HAP-1 (cell line): ENCODE measurements around the gene ZFHX2.

Source experiments
- DNase-seq, 2 experiments: peaks; one replicate each; pipeline ENCODE4 v3.0.0-alpha.2; 2016 to 2020; ENCODE audit warnings: low spot score in 2 of 2
- H3K27me3 ChIP-seq: fragments of 250-450 bp; sonication (Bioruptor Pico); 2 replicates; pipeline ENCODE4 v1.5.1; 2020; ENCODE audit warnings: low read depth, mild to moderate bottlenecking, moderate library complexity
- H3K36me3 ChIP-seq: fragments of 250-450 bp; sonication (Bioruptor Pico); replicated peaks from 2 replicates; pipeline ENCODE4 v1.5.1; 2020; ENCODE audit warnings: mild to moderate bottlenecking
- H3K4me1 ChIP-seq: fragments of 250-450 bp; sonication (Bioruptor Pico); 2 replicates; pipeline ENCODE4 v1.5.1; 2020; ENCODE audit warnings: mild to moderate bottlenecking
- H3K4me3 ChIP-seq: fragments of 250-450 bp; sonication (Bioruptor Pico); 2 replicates; pipeline ENCODE4 v1.5.1; 2020; ENCODE audit warnings: mild to moderate bottlenecking, moderate library complexity
- H3K9me3 ChIP-seq: fragments of 250-450 bp; sonication (Bioruptor Pico); 2 replicates; pipeline ENCODE4 v1.5.1; 2020; ENCODE audit warnings: mild to moderate bottlenecking, moderate library complexity
- in situ Hi-C: fragments of 300-500 bp; cut with MboI; formaldehyde crosslinking; loops from 3 replicates; pipeline ENCODE4 v1.14.3; 2020; ENCODE audit warnings: low sequenced_read_pairs, inconsistent platforms, mixed read lengths

The ZFHX2 gene

DNA sequence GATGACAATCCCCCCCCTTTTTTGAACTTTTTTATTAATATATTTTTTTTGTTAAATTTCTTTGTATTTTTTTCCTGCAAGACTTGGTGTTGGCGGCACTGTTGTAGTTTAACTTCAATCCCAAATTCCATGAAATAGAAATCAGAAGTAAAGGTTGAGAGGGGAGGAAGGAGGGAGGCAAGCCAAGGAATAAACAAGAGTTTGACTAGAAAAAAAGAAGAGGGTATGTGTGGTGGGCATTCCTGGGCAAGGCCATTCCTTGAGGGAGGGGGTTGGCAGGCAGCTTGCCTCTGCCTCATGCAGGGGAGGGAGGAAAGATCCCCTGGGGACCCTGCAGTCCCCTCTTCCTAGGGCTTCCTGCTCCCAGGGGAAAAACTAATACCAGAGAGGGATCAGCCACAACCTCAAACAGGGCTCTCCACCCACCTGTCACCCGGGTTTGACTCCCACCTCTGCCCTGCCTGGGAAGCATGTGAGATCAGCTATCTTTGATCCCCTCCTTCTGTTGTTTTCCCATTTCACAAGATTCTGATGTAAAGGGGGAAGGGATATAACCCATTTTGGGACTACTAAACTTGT is 16.5 kb upstream of the ZFHX2 start:
- Histone ChIP-seq H3K36me3 (peaks cover 9% of the 10 kb centered on the region), H3K9me3 (no peaks in the 10 kb centered on the region), H3K4me3 (peak overlapping the region; percentile 79), H3K4me1 (peaks cover 18% of the 10 kb centered on the region), H3K27me3 (no peaks in the 10 kb centered on the region)
- in situ Hi-C loops: no loop called here
- no peak for DNase-seq

DNA sequence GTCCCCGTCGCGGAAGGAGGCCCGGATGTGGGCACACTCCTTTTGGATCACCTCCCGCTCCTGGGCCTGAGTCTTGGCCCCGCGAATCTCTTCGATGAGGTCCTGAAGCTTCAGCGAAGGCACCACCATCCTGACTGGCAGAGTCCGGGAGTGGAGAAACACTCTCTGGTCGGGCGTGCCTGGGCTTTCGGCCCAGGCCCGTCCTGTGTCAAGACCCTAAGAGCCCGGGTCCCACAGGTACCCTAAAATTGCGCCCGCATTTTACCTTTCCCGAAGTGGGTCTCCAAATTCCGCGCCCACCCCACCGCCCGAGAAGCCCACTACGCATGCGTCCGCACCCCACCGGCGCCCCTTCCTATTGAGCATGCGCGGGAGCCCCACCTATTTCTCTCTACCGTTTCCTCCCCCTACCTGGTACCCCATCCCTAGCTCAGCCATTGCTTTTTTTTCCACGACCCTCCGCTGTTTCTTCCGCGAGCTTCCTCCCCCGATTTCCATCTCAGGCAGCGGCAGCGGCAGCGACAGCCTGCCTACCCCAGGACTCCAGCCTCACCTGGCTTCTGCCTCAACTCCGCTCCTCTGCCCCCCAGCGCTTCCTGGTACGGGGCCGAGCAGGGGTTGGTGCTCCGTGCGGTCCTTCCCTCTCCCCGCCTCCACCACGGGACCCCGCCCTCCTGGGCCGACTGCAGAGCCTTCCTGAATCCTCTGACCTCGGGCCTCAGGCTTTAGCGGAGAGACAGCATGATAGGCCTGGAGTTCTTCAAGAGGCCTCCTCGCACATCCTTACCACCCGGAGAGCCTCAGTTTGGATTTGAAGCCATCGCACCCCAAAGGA is 15.8 kb upstream of the ZFHX2 start, which contains the start of gene AP1G2:
Gene AP1G2, minus strand, starts transcription at position 606 of the 835 bp plus-strand sequence. Its CDS starts 477 bp downstream, at position 129.
- in situ Hi-C loops: no loop called here
- peak within 1 kb of the TSS; percentile 79 for H3K4me3 ChIP-seq
- peak; percentile 82 to 97 for DNase-seq
- H3K36me3 ChIP-seq: peaks cover 15% of the 10 kb centered on the region
- no peaks in the 10 kb centered on the region for H3K27me3 ChIP-seq
- H3K9me3 ChIP-seq: no peaks in the 10 kb centered on the region
- H3K4me1 ChIP-seq: peaks cover 18% of the 10 kb centered on the region

DNA sequence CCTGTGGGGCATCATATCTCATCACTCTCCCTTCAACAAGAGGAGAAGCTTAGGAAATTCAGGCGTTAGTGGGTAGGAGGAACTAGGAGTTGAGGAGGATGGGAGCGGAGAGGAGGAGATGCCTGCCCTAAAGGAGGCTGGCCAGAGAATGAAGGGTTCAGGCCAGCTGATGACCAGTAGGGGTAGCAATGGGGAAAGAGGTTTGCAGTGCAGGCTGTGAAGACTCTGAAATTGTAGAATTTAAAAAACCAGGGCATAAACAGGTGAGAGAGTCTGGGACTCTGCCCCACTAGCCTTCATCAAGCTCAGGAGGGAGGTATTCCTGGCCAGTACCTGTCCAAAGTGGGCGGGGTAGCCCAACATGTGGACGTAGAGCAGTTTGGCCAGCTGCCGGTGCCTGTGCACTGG is 15.2 kb upstream of the ZFHX2 start:
- in situ Hi-C loops: no loop called here
- no peaks in the 10 kb centered on the region for H3K27me3 ChIP-seq
- H3K4me3 ChIP-seq: peak overlapping the region; percentile 79
- H3K36me3 ChIP-seq: peaks cover 21% of the 10 kb centered on the region
- no peaks in the 10 kb centered on the region for H3K9me3 ChIP-seq
- no peak for DNase-seq
- H3K4me1 ChIP-seq: peaks cover 18% of the 10 kb centered on the region

DNA sequence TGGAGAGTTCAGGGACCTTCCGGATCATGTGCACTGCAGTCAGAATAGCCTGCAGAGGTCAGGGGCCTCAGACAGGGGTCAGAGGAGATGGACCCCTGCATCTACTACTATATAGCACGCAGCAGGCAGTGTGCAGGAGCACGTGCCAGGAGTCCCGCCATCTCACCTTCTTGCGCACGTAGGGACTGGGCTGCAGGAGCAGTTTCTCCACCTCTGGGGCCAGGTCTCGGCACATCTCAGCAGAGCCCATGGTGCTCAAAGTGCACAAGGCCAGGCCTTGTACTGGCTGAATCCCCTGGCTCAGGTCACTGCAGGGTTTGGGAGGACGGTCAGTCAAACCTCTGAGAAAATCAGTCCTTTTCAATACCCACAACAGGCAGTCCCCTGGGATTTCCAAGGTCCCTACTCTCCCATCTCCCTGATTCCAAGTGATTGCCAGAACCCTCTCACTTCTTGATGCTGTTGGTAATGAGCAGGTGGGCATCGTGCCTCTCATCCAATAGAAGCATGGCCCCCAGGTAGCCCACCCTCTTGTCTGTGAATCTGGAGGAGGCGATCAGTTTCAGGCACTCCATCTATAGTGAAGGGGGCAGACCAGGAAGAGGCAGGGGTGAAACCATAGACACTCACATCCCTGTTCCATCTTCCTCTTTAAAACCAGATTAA is 14.7 kb upstream of the ZFHX2 start:
- no peak for DNase-seq
- H3K4me3 ChIP-seq: peak overlapping the region; percentile 79
- peaks cover 26% of the 10 kb centered on the region for H3K36me3 ChIP-seq
- no peaks in the 10 kb centered on the region for H3K27me3 ChIP-seq
- no peaks in the 10 kb centered on the region for H3K9me3 ChIP-seq
- in situ Hi-C loops: no loop called here
- H3K4me1 ChIP-seq: peaks cover 18% of the 10 kb centered on the region

DNA sequence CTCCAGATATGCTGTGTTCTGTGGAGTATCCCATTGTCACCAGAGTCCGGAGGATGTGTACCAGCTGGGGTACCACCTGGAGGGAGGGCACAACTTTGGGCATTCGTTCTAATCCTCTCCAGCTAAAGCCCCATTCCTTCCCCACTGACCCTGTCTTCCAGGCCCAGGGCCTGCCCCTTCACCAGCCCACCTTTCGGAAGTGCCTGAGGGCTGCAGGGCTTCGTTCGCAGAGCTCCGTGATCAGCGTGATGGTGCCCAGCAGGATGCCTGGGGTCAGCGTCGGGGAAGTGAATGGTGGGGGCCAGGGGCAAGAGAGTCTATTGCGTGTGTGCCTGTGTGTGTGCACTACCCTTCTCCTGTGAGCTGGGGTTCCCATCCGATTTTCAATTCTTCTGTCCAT is 14.1 kb upstream of the ZFHX2 start:
- peaks cover 32% of the 10 kb centered on the region for H3K36me3 ChIP-seq
- H3K27me3 ChIP-seq: no peaks in the 10 kb centered on the region
- no peaks in the 10 kb centered on the region for H3K9me3 ChIP-seq
- no peak for DNase-seq
- no peak overlapping the region for H3K4me3 ChIP-seq
- in situ Hi-C loops: no loop called here
- peaks cover 18% of the 10 kb centered on the region for H3K4me1 ChIP-seq

DNA sequence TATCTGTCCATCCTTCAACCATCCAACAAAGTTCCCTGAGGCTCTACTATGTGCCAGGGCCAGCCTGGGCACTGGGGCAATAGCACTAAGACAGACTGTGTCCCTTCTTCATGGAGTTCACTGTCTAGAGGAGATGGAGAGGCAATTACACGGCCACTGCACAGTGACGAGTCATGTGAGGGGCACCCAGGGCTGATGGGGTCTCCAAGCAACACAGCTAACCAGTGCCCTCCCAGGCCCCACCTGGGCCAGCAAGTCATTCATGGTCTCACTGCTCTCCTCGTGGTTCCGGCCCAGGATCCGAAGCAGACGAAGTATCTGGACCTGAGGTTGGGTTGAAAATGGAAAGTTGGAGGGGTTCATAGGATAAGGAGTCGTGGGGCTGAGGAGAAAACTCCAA is 13.3 kb upstream of the ZFHX2 start:
- in situ Hi-C loops: loop anchor here (5.0 kb wide), 1 partner anchor 83 kb away; no protein-coding TSS in a partner anchor
- peaks cover 36% of the 10 kb centered on the region for H3K36me3 ChIP-seq
- peaks cover 18% of the 10 kb centered on the region for H3K4me1 ChIP-seq
- no peak overlapping the region for H3K4me3 ChIP-seq
- no peaks in the 10 kb centered on the region for H3K27me3 ChIP-seq
- no peak for DNase-seq
- no peaks in the 10 kb centered on the region for H3K9me3 ChIP-seq

DNA sequence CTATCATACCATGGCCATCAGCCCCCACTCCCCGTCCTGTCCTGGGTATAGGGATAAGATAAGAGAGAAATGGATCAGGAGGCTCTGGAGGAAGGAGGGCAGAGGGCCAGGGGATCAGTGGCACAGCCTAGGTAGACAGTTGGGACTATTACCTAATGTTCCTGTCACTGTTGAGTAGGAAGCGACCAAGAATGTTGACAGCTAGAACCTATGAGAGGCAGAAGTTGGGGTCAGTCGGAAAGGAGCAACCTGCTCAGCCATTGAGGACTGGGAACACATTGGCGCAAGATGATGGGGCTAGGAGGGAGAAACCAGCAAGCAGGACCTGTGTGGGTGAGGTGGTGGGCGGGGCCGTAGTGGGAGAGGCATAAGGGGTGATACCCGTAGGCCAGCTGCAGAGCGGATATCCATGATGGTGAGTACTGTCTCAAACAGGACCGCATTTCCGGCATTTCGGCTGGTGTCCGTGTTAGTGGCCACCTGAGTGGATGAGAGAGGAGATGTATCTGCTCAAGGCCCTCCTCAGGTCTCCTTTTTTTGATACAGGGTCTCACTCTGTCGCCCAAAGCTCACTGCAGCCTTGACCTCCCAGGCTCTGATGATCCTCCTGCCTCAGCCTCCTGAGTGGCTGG is 12.7 kb upstream of the ZFHX2 start:
- DNase-seq: no peak
- Histone ChIP-seq H3K4me3 (no peak overlapping the region), H3K27me3 (no peaks in the 10 kb centered on the region), H3K36me3 (peaks cover 41% of the 10 kb centered on the region), H3K4me1 (peaks cover 18% of the 10 kb centered on the region), H3K9me3 (no peaks in the 10 kb centered on the region)
- in situ Hi-C loops: loop anchor here (5.0 kb wide), 1 partner anchor 82 kb away; no protein-coding TSS in a partner anchor

DNA sequence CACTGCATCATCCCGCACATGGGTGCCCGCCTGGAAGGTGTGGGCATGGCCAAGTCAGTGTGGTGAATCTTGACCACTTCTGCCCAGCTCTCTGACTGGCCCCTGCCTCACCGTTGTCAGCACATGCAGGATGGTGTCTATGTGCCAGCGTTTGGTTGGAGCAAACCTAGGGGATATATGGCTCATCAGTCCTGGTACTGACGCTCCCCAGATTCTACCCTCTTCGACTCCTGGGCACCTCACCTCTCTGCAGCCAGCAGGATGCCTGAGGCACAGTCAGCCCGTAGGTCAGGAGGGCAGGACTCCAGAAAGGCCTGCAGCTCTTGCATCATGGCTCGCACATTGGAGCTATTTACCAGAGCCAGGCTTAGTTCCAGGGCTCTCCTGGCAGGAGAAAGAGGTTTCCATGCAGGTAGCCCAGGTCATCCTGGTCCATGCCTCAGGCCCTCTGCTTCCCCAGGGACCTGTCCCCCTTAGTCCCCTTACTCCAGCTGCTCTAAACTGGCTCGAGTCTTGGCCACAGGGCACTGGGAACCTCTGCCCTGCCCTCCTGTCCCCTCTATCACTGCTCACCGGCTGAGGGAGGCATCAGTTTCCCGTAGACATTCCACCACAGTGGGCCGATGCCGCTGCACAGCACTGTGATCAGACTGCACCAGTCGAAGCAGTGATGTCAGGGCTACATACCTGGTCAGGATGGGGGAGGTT is 12.1 kb upstream of the ZFHX2 start:
- H3K9me3 ChIP-seq: no peaks in the 10 kb centered on the region
- H3K4me1 ChIP-seq: peaks cover 14% of the 10 kb centered on the region
- no peaks in the 10 kb centered on the region for H3K27me3 ChIP-seq
- H3K36me3 ChIP-seq: peaks cover 47% of the 10 kb centered on the region
- H3K4me3 ChIP-seq: no peak overlapping the region
- in situ Hi-C loops: loop anchor here (5.0 kb wide), 1 partner anchor 81 kb away; no protein-coding TSS in a partner anchor
- DNase-seq: no peak

DNA sequence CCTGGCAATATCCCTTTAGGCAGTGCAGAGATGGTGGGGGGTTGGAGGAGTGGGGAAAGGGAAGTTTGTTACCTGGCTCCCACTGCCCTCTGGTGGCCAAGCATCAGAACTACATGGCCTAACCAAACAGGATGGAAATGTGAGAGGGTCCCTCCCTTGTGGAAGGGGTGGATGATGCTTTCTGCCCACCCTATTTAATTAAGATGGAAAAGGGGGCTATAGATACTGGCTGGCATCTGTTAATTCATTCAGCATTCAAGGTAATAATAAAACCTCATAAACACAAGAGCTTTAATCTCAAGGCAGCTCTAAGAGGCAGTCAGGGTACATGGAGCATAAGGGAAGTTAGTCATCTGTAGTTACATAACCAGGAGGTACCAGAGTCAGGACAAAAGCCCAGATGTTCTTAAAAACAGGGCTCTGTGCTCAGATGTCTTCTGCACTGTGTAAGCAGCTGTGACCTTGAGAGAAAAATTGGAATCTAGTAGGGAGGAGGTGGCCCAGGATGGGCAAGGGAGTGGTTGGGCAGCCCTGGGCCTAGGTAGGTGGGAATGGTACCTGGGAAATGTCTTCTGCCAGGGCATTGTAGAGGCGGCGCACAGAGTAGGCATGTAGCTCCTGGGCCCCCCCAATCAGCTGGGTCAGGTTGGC is 11.4 kb upstream of the ZFHX2 start:
- Histone ChIP-seq H3K9me3 (no peaks in the 10 kb centered on the region), H3K4me3 (no peak overlapping the region), H3K27me3 (no peaks in the 10 kb centered on the region), H3K4me1 (peaks cover 7% of the 10 kb centered on the region), H3K36me3 (peaks cover 54% of the 10 kb centered on the region)
- in situ Hi-C loops: loop anchor here (5.0 kb wide), 1 partner anchor 81 kb away; no protein-coding TSS in a partner anchor
- DNase-seq: peak; percentile 53 to 81

DNA sequence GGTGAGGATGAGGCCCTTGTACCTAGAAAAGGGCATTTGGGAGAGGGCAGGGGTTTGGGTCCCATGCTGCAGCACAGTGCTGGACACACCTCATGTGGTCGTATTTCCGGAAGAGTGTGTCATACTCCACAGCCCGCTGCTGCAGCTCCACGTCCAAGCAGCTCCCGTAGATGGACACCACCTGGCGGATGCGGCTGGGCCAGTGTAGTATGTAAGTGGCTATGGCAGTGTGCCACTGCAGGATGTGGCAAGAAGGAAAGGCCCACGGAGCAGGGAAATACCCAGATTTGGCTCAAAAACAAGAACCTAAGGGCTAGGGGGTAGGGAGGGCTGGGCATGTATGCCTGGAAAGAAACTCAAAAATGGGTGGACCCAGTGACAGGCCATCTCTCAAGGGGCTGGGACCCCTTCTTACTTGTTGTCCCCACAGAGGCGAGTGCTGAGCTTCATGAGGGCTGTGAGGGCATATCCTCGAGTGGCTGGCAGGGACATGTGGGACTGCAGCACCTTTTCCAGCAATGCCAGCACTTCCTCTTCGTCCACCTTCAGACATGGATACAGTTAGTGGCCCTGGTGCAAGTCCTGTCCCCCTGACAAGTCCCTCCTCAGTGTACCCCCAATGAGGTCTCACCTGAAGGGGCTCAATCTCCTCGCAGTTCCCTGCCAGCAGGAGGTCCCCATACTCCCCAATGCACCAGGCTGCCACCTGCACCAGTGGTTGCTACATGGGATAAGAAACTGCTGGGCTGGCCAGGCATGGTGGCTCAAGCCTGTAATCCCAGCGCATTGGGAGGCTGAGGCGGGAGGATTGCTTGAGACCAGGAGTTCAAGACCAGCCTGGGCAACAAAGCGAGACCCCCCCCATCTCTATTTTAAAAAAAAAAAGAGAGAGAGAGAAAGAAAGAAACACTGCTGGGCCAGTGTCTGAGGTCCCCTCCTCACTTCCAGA is 10.6 kb upstream of the ZFHX2 start:
- H3K4me3 ChIP-seq: no peak overlapping the region
- H3K4me1 ChIP-seq: peaks cover 5% of the 10 kb centered on the region; the same call in 1 of the 2 replicates
- DNase-seq: no peak
- no peaks in the 10 kb centered on the region for H3K27me3 ChIP-seq
- no peaks in the 10 kb centered on the region for H3K9me3 ChIP-seq
- peaks cover 54% of the 10 kb centered on the region for H3K36me3 ChIP-seq
- in situ Hi-C loops: loop anchor here (5.0 kb wide), 1 partner anchor 80 kb away; no protein-coding TSS in a partner anchor

DNA sequence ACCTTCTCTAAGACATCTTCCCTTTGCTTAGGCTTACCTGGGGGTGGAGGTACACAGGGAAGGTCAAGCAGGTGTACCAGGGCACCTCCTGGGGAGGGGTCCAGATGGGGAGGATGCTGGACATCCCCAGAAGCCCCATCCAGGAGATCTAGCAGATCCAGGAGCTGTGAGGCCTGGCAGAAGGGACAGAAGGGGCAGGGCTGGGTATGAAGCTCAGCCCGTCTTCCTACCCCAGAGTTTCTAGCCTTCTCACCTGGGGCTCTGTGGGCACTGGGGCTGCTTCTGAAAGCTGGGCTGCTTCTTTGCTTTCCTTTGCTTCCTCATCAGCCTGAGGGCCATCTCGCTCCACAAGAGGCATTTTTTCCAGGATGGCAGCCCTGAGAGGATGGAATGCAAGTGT is 9.7 kb upstream of the ZFHX2 start:
- no peaks in the 10 kb centered on the region for H3K9me3 ChIP-seq
- H3K36me3 ChIP-seq: peaks cover 51% of the 10 kb centered on the region
- H3K4me3 ChIP-seq: no peak overlapping the region
- no peak for DNase-seq
- in situ Hi-C loops: loop anchor here (5.0 kb wide), 1 partner anchor 79 kb away; no protein-coding TSS in a partner anchor
- no peaks in the 10 kb centered on the region for H3K27me3 ChIP-seq
- H3K4me1 ChIP-seq: no peaks in the 10 kb centered on the region; the same call in 1 of the 2 replicates
